OCI-LY3 (cell line): ENCODE data around the gene NTS.

Experiments
- CTCF ChIP-seq: fragments of 200-600, 300-600 bp; sonication (generic); IDR thresholded peaks from 2 replicates; pipeline ENCODE4 v1.5.1; 2014; ENCODE audit warnings: antibody characterized with exemption, low read length, low read depth
- EZH2phosphoT487 ChIP-seq: fragments of 200-600 bp; shearing (Covaris generic); IDR thresholded peaks from 2 replicates; pipeline ENCODE4 v1.6.1; 2018; ENCODE audit warnings: antibody characterized with exemption, mixed run types, low read depth

GRCh38 chr12:85829391-85829790 is 44.7 kb upstream of the NTS start:
- no peak for TF ChIP-seq CTCF
- TF ChIP-seq EZH2phosphoT487 = no peak
